K562 (cell line): ENCODE results near the gene NTPCR. TPM values are rescaled to one million over a fixed set of nuclear protein-coding genes. Genes with fewer than 3 reads are reported as not detected.

ENCODE experiments used
- ARID1B ChIP-seq: fragments of 450-650 bp; IDR thresholded peaks from 2 replicates; pipeline ENCODE4 v1.6.1; 2016; ENCODE audit warnings: antibody characterized with exemption, mild to moderate bottlenecking, inconsistent platforms
- ATF4 ChIP-seq: fragments of 450-650 bp; formaldehyde crosslinking; IDR thresholded peaks from 2 replicates; pipeline ENCODE4 v1.4.0; 2022; ENCODE audit warnings: mild to moderate bottlenecking, moderate library complexity
- CEBPG ChIP-seq, 3 experiments: fragments of 200-800 bp in 1 of 3; sonication (Bioruptor generic) in 1 of 3; sonication (generic) in 1 of 3; formaldehyde crosslinking in 1 of 3; IDR thresholded peaks in 2 of 3; conservative IDR thresholded peaks in 1 of 3; 2 replicates each; pipeline versions ENCODE4 v1.6.1 to v1.8.0; 2016 to 2022; ENCODE audit warnings: missing compliant biosample characterization in 2 of 3, missing genetic modification characterization in 2 of 3, mild to moderate bottlenecking in 1 of 3, missing genetic modification reagents in 1 of 3
- CTBP1 ChIP-seq: fragments of 450-650 bp; IDR thresholded peaks from 2 replicates; pipeline ENCODE4 v1.6.1; 2016; ENCODE audit warnings: borderline replicate concordance
- ELF1 ChIP-seq: fragments of 200-800 bp; sonication (Bioruptor generic); IDR thresholded peaks from 2 replicates; pipeline ENCODE4 v1.6.1; 2016; ENCODE audit warnings: missing genetic modification characterization, missing compliant biosample characterization
- EP300 ChIP-seq: IDR thresholded peaks from 2 replicates; pipeline ENCODE4 v1.6.1; 2012; ENCODE audit warnings: low read length, improper control_type of control experiment
- EP400 ChIP-seq: fragments of 450-650 bp; IDR thresholded peaks from 2 replicates; pipeline ENCODE4 v1.6.1; 2017; ENCODE audit warnings: antibody characterized with exemption, mild to moderate bottlenecking, moderate library complexity
- HIVEP1 ChIP-seq: fragments of 250-450 bp; sonication (Bioruptor Pico); IDR thresholded peaks from 2 replicates; pipeline ENCODE4 v1.4.0; 2020; ENCODE audit warnings: mild to moderate bottlenecking
- NR2C2 ChIP-seq, 2 experiments: fragments of 200-800 bp in 1 of 2; sonication (Bioruptor generic) in 1 of 2; sonication (generic) in 1 of 2; formaldehyde crosslinking in 1 of 2; IDR thresholded peaks; 2 replicates each; pipeline versions ENCODE4 v1.6.1 to v1.8.0; 2016 to 2022; ENCODE audit warnings: mild to moderate bottlenecking in 1 of 2, missing compliant biosample characterization in 1 of 2, missing genetic modification characterization in 1 of 2, missing genetic modification reagents in 1 of 2
- NRF1 ChIP-seq, 2 experiments: fragments of 450-650 bp; IDR thresholded peaks in 1 of 2; conservative IDR thresholded peaks in 1 of 2; 2 replicates each; pipeline ENCODE4 v1.6.1; 2014; ENCODE audit warnings: mild to moderate bottlenecking in 2 of 2
- OTX1 ChIP-seq: fragments of 450-650 bp; formaldehyde crosslinking; IDR thresholded peaks from 2 replicates; pipeline ENCODE4 v1.4.0; 2022; ENCODE audit warnings: mild to moderate bottlenecking
- PHF20 ChIP-seq: fragments of 450-650 bp; IDR thresholded peaks from 2 replicates; pipeline ENCODE4 v1.6.1; 2018; ENCODE audit not compliant: partially characterized antibody
- POLR2H ChIP-seq: IDR thresholded peaks from 2 replicates; pipeline ENCODE4 v1.6.1; 2016; ENCODE audit warnings: missing genetic modification characterization, low read depth, mild to moderate bottlenecking, control low read depth, missing compliant biosample characterization, moderate library complexity
- RCOR1 ChIP-seq, 2 experiments: IDR thresholded peaks; 2 replicates each; pipeline ENCODE4 v1.6.1; 2012; ENCODE audit warnings: low read depth in 2 of 2, low read length in 2 of 2, borderline replicate concordance in 1 of 2, improper control_type of control experiment in 1 of 2
- RNF2 ChIP-seq: sonication (generic); IDR thresholded peaks from 2 replicates; pipeline ENCODE4 v1.6.1; 2016
- SMAD4 ChIP-seq: fragments of 250-450 bp; sonication (Bioruptor Pico); conservative IDR thresholded peaks from 2 replicates; pipeline ENCODE4 v1.8.0; 2021; ENCODE audit warnings: inconsistent platforms, mild to moderate bottlenecking, moderate library complexity
- TFE3 ChIP-seq: fragments of 450-650 bp; formaldehyde crosslinking; IDR thresholded peaks from 2 replicates; pipeline ENCODE4 v1.4.0; 2020; ENCODE audit warnings: mild to moderate bottlenecking, mixed read lengths
- TRIM24 ChIP-seq, 2 experiments: fragments of 450-650 bp; IDR thresholded peaks; 2 replicates each; pipeline ENCODE4 v1.6.1; 2016
- ZNF277 ChIP-seq: fragments of 250-450 bp; sonication (Bioruptor Pico); IDR thresholded peaks from 2 replicates; pipeline ENCODE4 v1.8.0; 2022; ENCODE audit warnings: inconsistent platforms, mild to moderate bottlenecking, moderate library complexity, borderline replicate concordance
- ZNF518B ChIP-seq: fragments of 250-450 bp; sonication (Bioruptor Pico); IDR thresholded peaks from 2 replicates; pipeline ENCODE4 v1.5.0; 2021; ENCODE audit warnings: mild to moderate bottlenecking, moderate library complexity
- polyA plus RNA-seq, 8 experiments: library from polyadenylated mRNA; depleted of rRNA in 4 of 8; stranded (reverse) in 5 of 8; unstranded in 3 of 8; fragments of >200 nt; fragmentation: Nextera tagmentation in 2 of 8; fragmentation: Illumina TruSeq in 1 of 8; extraction: Ambion mirVana in 2 of 8; extraction: Trizol in 1 of 8; gene quantifications; 2 replicates each; pipeline versions ENCODE4 v1.2.1 to v1.2.3, GENCODE V29; 2011 to 2014; ENCODE audit warnings: inconsistent platforms in 1 of 8, missing spikeins in 1 of 8
- total RNA-seq, 7 experiments: library from RNA; depleted of rRNA in 6 of 7; stranded (reverse); fragments of >200 nt in 6 of 7; fragmentation: Illumina TruSeq in 2 of 7; extraction: Trizol in 2 of 7; gene quantifications; 2 replicates each; pipeline versions ENCODE4 v1.2.1 to v1.2.3, GENCODE V29; 2011 to 2021; ENCODE audit warnings: low replicate concordance in 1 of 7

NTPCR gene
- total and polyA plus RNA-seq, 9 of the 15 experiments (the other 6 are each of a cell fraction or from before 2014, with no cell fraction given) = 19.3 to 105 (median 48.8) TPM

- peak in 1 of 2 experiments; percentile 25; a peak in 1 of 4 replicates for TF ChIP-seq NRF1 (conservative IDR thresholded peaks at IDR 0.05 in 1 of 2, IDR thresholded peaks at IDR 0.05 in 1 of 2)
- TF ChIP-seq OTX1 (CRISPR knock-in tag) = 0 out of 2 replicates have a peak, but pooled peaks have one; percentile 15
- peak; percentile 80; the same call in 1 of the 2 replicates for TF ChIP-seq CTBP1
- TF ChIP-seq SMAD4 (CRISPR knock-in tag) = no peak; the same call in 1 of the 2 replicates
- TF ChIP-seq ZNF518B (CRISPR knock-in tag) = no peak
- TF ChIP-seq EP300 = peak; percentile 70
- no peak for TF ChIP-seq PHF20
- no peak for TF ChIP-seq HIVEP1 (CRISPR knock-in tag)
- TF ChIP-seq TRIM24 (IDR thresholded peaks at IDR 0.05) = peak in 1 of 2 experiments; percentile 71; a peak in 2 of 4 replicates
- TF ChIP-seq RNF2 = peak; percentile 67; the same call in 1 of the 2 replicates
- peak; percentile 67; the same call in 1 of the 2 replicates for TF ChIP-seq ARID1B
- TF ChIP-seq RCOR1 (IDR thresholded peaks at IDR 0.05; ENCODE audit: borderline replicate concordance in 1 of 2, low read depth in 2 of 2, low read length in 2 of 2) = peak in 1 of 2 experiments; percentile 88; a peak in 2 of 4 replicates
- no peak for TF ChIP-seq ZNF277
- TF ChIP-seq ATF4 (CRISPR knock-in tag) = peak; percentile 81
- TF ChIP-seq POLR2H (tag) = peak; percentile 40; the same call in 1 of the 2 replicates
- no peak for TF ChIP-seq NR2C2 (CRISPR knock-in tag; IDR thresholded peaks at IDR 0.05)
- peak; percentile 77 for TF ChIP-seq NR2C2 (tag; IDR thresholded peaks at IDR 0.05)
- TF ChIP-seq TFE3 (CRISPR knock-in tag) = no peak
- peak; percentile 56; the same call in 1 of the 2 replicates for TF ChIP-seq ELF1 (tag)
- TF ChIP-seq CEBPG (CRISPR knock-in tag; IDR thresholded peaks at IDR 0.05) = peak; percentile 70
- TF ChIP-seq CEBPG (tag; conservative IDR thresholded peaks at IDR 0.05 in 1 of 2, IDR thresholded peaks at IDR 0.05 in 1 of 2) = peak; percentile 96 to 98
- 0 out of 2 replicates have a peak, but pooled peaks have one; percentile 18 for TF ChIP-seq EP400
Measured at GRCh38 chr1:232937741-232938375, 12.6 kb upstream of the NTPCR start (continued).
